Panc1 (cell line): ENCODE data around the gene ANO2.

Source experiments
- CTCF ChIP-seq: fragments of 450-650 bp; IDR thresholded peaks from 2 replicates; pipeline ENCODE4 v1.5.1; 2017; ENCODE audit warnings: mild to moderate bottlenecking
- POLR2AphosphoS5 ChIP-seq: IDR thresholded peaks from 2 replicates; pipeline ENCODE4 v1.6.1; 2012; ENCODE audit warnings: mild to moderate bottlenecking, low read depth, low read length, moderate library complexity
- REST ChIP-seq, 2 experiments: IDR thresholded peaks; 2 replicates each; pipeline ENCODE4 v1.6.1; 2011 to 2012; ENCODE audit warnings: low read depth in 2 of 2, control low read depth in 1 of 2, low read length in 1 of 2, mild to moderate bottlenecking in 1 of 2, moderate library complexity in 1 of 2; ENCODE audit not compliant: insufficient read depth in 1 of 2
- SIN3A ChIP-seq: IDR thresholded peaks from 2 replicates; pipeline ENCODE4 v1.6.1; 2012; ENCODE audit warnings: low read depth, mild to moderate bottlenecking, low read length, moderate library complexity, borderline replicate concordance; ENCODE audit not compliant: insufficient read depth

- TF ChIP-seq SIN3A (no peak), REST (IDR thresholded peaks at IDR 0.05; ENCODE audit: insufficient read depth in 1 of 2, low read depth in 2 of 2, low read length in 1 of 2) (no peak), CTCF (no peak), POLR2AphosphoS5 (no peak)
Observed at GRCh38 chr12:5612556-5613410, 332.3 kb downstream of the ANO2 start.
